ENCODE data around the gene PPM1H. TPM values are rescaled to one million over a fixed set of nuclear protein-coding genes. Genes with fewer than 3 reads are reported as not detected.

Gene PPM1H
- total RNA-seq, 2 experiments from 2014 or later: not detected

DNA sequence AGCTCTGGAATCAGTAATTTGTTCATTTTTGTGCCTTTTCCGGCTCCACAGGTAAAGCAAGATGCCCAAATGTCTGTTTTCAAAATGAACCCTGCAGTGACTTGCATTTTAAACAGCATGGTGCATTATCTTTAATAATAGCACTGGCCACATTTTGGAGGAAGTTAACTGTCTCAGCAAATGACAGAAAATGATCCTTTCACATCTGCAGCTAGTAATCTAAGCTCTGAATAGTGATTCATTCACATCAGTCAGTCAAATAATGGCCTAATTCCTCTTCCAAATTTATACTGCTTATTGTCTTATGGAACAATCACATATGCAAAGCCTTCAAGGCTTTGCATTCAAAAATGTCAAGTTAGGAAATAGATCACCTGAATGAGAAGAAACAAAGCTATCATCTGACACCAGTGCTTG lies 75.6 kb downstream of the PPM1H start:
- intact Hi-C loops (cut with micrococcal nuclease): no loop called here
- Mint-ChIP-seq H3K4me3 (no peak overlapping the region), H3K4me1 (ENCODE audit: low read depth) (no peaks in the 10 kb centered on the region), H3K36me3 (ENCODE audit: low read depth) (no peaks in the 10 kb centered on the region), H3K9me3 (no peaks in the 10 kb centered on the region), H3K27me3 (ENCODE audit: low read depth) (peaks cover 5% of the 10 kb centered on the region), H3K27ac (no peak overlapping the region)
- DNase-seq: no peak
- CTCF ChIA-PET: no interaction called here

DNA sequence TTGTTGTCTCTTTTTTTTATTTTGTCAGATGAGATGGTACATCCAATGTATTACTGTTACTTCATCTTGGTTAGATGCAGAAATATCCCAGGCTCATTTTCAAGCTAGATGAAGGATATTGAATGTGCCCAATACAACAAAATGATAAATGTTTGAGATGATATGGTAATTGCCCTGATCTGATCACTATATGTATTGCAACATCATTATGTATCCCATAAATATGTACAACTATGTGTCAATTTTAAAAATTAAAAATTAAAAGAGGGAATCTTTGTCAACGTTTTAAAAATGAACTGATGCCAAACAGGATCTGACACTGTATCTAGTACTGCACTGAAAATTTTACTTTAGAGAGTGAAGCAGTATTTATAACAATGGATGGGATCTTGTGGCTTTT lies 78.5 kb downstream of the PPM1H start:
- Mint-ChIP-seq H3K9me3 (no peaks in the 10 kb centered on the region), H3K27me3 (ENCODE audit: low read depth) (peaks cover 5% of the 10 kb centered on the region), H3K4me3 (no peak overlapping the region), H3K4me1 (ENCODE audit: low read depth) (no peaks in the 10 kb centered on the region), H3K27ac (no peak overlapping the region), H3K36me3 (ENCODE audit: low read depth) (no peaks in the 10 kb centered on the region)
- DNase-seq: no peak
- intact Hi-C loops (cut with micrococcal nuclease): no loop called here
- CTCF ChIA-PET: no interaction called here

DNA sequence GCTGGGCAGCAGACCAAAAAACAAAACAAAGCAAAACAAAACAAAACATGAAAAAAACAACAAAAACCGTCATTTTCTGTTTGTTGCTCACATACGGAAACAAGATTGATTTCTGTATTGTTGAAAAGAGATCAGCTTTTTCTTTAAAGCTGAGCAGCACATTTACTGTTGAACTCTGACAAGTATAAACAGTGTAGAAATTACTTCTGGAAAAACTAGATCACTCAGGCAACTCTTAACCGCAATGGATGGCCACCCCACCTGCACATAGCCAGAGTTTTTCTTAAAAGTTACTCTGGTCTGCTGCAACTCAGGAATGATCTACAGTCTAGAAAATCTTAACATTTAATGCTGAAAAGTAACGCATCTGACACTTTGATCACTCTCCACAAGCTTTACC lies 80.9 kb downstream of the PPM1H start:
- CTCF ChIA-PET: interaction anchor here (0.7 kb wide), 1 partner anchor 418 kb away, joined by 4 read pairs; no protein-coding TSS in a partner anchor
- H3K27ac Mint-ChIP-seq: no peak overlapping the region
- H3K4me3 Mint-ChIP-seq: no peak overlapping the region
- H3K36me3 Mint-ChIP-seq (ENCODE audit: low read depth): no peaks in the 10 kb centered on the region
- peaks cover 2% of the 10 kb centered on the region for H3K27me3 Mint-ChIP-seq (ENCODE audit: low read depth)
- no peaks in the 10 kb centered on the region for H3K9me3 Mint-ChIP-seq
- DNase-seq: no peak
- H3K4me1 Mint-ChIP-seq (ENCODE audit: low read depth): no peaks in the 10 kb centered on the region
- intact Hi-C loops (cut with micrococcal nuclease): no loop called here

DNA sequence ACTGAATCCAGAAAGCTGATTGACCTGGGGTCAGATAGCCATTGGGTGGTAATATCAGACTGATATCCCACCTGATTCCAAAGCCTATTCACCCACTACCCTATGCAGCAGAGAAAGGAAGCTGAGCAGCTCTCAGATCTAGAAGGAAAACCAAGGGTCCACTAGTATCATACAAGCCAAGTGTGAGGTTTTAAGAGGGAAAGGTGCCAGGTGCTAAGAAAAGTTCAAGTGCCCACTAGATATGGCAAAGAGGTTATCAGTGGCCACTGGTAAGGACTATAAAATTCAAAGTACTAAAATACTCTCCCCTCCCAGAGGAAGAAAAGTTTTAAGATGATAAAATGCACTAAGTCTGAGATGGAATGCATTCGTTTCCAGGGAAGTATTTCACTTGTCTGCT lies 85.6 kb downstream of the PPM1H start:
- H3K9me3 Mint-ChIP-seq: no peaks in the 10 kb centered on the region
- no peaks in the 10 kb centered on the region for H3K36me3 Mint-ChIP-seq (ENCODE audit: low read depth)
- H3K4me3 Mint-ChIP-seq: no peak overlapping the region
- no peak for DNase-seq
- H3K27ac Mint-ChIP-seq: no peak overlapping the region
- no peaks in the 10 kb centered on the region for H3K4me1 Mint-ChIP-seq (ENCODE audit: low read depth)
- intact Hi-C loops (cut with micrococcal nuclease): no loop called here
- CTCF ChIA-PET: no interaction called here
- H3K27me3 Mint-ChIP-seq (ENCODE audit: low read depth): peaks cover 11% of the 10 kb centered on the region

DNA sequence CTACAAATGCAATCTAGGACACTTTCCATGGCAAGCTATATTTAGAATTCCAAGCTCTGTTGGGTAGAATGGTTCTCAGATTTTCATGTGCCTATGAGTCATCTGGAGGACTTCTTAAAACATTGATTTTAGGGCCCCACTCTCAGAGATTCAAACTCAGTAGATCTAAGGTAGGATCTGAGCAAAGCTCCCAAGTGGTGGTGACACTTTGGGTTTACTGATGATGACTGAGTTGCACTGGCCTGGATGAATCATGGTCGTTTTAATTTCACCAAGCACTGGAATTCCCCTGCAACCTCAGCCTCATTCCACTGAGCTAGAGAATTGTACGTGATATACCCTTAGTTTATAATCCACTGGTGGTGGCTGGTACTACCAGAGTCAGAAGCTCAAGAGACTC lies 86.5 kb downstream of the PPM1H start:
- Mint-ChIP-seq H3K4me1 (ENCODE audit: low read depth) (no peaks in the 10 kb centered on the region), H3K4me3 (no peak overlapping the region), H3K27ac (no peak overlapping the region), H3K27me3 (ENCODE audit: low read depth) (peaks cover 11% of the 10 kb centered on the region), H3K9me3 (no peaks in the 10 kb centered on the region), H3K36me3 (ENCODE audit: low read depth) (no peaks in the 10 kb centered on the region)
- CTCF ChIA-PET: interaction anchor here (0.6 to 0.7 kb wide), 2 partner anchors 85 to 208 kb away, joined by 3 to 4 read pairs; no protein-coding TSS in a partner anchor
- DNase-seq: peak; percentile 30
- intact Hi-C loops (cut with micrococcal nuclease): no loop called here

DNA sequence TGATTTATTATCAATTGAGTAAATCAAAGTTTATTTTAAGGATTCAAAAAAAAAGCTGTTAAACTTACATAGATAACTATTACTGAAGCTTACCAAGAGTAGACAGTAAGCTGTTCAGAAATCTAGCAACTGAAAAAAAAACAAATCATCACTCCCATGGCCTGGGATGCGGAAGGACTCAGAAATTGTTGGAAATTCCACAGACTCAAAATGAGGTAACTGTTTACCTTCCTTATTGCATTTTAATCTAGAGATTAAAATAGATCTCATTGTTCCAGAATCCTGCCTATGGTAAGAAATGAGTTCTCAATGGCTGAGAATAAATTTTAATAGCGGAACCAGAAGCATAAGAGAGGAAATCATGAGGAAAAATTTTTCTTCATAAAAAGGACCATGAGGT lies 87.2 kb downstream of the PPM1H start:
- Mint-ChIP-seq H3K27me3 (ENCODE audit: low read depth) (peaks cover 11% of the 10 kb centered on the region), H3K9me3 (no peaks in the 10 kb centered on the region), H3K36me3 (ENCODE audit: low read depth) (no peaks in the 10 kb centered on the region), H3K27ac (no peak overlapping the region), H3K4me3 (no peak overlapping the region), H3K4me1 (ENCODE audit: low read depth) (no peaks in the 10 kb centered on the region)
- intact Hi-C loops (cut with micrococcal nuclease): no loop called here
- no peak for DNase-seq
- CTCF ChIA-PET: interaction anchor here (0.7 kb wide), 1 partner anchor 86 kb away, joined by 4 read pairs; no protein-coding TSS in a partner anchor

DNA sequence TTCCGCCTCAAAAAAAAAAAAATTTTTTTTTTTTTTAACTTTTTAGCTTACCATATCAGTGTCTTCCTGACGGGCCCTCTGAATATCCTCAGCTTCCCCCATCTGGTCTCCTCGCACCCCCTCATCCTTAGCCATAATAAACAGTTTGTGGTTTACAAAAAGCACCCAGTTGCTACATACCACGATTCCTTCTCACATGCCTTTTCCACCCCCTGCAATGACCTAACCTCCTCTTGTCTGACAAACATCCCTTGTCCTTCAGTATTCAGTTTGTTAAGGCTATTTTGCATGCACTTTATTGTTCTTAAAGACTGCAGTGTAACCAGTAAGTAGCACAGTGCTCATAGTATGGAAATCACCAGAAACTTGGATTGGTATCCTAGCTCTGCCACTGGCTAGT lies 88.5 kb downstream of the PPM1H start:
- no peaks in the 10 kb centered on the region for H3K4me1 Mint-ChIP-seq (ENCODE audit: low read depth)
- intact Hi-C loops (cut with micrococcal nuclease): no loop called here
- DNase-seq: no peak
- H3K4me3 Mint-ChIP-seq: no peak overlapping the region
- H3K27ac Mint-ChIP-seq: no peak overlapping the region
- H3K36me3 Mint-ChIP-seq (ENCODE audit: low read depth): no peaks in the 10 kb centered on the region
- CTCF ChIA-PET: no interaction called here
- peaks cover 11% of the 10 kb centered on the region for H3K27me3 Mint-ChIP-seq (ENCODE audit: low read depth)
- no peaks in the 10 kb centered on the region for H3K9me3 Mint-ChIP-seq

DNA sequence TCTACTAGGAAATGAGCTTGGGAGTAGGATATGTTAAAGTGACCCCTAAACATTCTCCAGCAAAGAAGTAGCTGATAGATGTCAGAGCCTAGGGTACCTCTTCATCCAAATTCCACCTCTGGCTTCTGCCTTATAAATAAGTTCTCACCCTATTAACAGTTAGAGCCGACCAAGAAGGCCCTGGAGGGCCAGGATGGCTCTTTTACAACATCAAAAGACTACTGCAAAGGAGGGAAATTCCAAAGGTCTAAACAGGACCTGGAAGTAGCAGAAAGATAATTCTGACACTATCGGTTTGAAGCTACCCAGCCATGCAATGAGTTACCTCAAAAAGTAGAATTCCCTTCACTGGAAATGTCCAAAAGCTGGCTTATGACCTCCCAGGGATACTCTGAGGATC lies 90.0 kb downstream of the PPM1H start:
- Mint-ChIP-seq H3K4me3 (no peak overlapping the region), H3K27me3 (ENCODE audit: low read depth) (peaks cover 14% of the 10 kb centered on the region), H3K4me1 (ENCODE audit: low read depth) (no peaks in the 10 kb centered on the region), H3K36me3 (ENCODE audit: low read depth) (no peaks in the 10 kb centered on the region), H3K27ac (no peak overlapping the region), H3K9me3 (no peaks in the 10 kb centered on the region)
- CTCF ChIA-PET: no interaction called here
- DNase-seq: no peak
- intact Hi-C loops (cut with micrococcal nuclease): no loop called here

DNA sequence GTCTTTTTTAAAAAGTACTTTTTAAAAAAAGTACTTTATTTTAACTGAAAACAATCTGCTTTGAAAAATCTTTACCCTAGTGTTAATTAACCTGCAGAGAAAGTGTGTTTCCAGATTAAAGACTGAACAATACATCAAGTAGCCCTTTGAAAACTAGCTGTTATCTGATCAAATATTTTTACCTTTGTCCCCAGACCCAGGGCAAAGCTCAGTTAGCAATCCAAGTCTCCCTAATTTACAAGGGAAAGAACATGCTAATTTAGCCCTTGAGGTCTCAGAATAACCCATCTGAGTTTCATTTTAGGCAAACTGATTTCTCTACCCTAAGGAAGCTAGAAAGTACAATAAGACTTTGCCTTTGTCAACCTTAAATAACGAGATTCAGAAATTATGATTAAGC lies 91.2 kb downstream of the PPM1H start:
- Mint-ChIP-seq H3K9me3 (no peaks in the 10 kb centered on the region), H3K27me3 (ENCODE audit: low read depth) (peaks cover 13% of the 10 kb centered on the region), H3K36me3 (ENCODE audit: low read depth) (no peaks in the 10 kb centered on the region), H3K27ac (no peak overlapping the region), H3K4me3 (no peak overlapping the region), H3K4me1 (ENCODE audit: low read depth) (no peaks in the 10 kb centered on the region)
- no peak for DNase-seq
- intact Hi-C loops (cut with micrococcal nuclease): no loop called here
- CTCF ChIA-PET: no interaction called here

DNA sequence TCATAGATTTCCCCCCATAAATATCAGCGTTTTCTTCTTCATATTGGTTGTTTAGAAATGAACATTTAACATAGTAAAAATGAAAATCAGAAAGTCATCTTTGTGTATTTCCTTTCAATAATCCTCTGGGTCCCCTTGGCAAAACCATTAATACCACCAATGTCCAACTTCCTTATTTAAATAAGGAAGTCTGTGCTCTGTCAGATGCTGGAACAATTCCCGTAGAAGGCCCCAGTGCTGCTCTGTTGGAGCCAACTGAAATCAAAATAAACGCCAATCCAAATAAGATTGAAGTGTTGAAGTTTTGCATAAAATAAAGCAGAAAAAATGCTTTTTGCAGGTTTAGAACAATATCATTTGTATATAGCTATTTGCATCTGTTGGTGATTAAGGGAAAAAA lies 93.1 kb downstream of the PPM1H start:
- Mint-ChIP-seq H3K27me3 (ENCODE audit: low read depth) (peaks cover 14% of the 10 kb centered on the region), H3K4me3 (no peak overlapping the region), H3K27ac (no peak overlapping the region), H3K36me3 (ENCODE audit: low read depth) (no peaks in the 10 kb centered on the region), H3K4me1 (ENCODE audit: low read depth) (no peaks in the 10 kb centered on the region), H3K9me3 (no peaks in the 10 kb centered on the region)
- DNase-seq: no peak
- intact Hi-C loops (cut with micrococcal nuclease): no loop called here
- CTCF ChIA-PET: interaction anchor here (1.0 kb wide), 1 partner anchor 17 kb away, joined by 3 read pairs; no protein-coding TSS in a partner anchor

DNA sequence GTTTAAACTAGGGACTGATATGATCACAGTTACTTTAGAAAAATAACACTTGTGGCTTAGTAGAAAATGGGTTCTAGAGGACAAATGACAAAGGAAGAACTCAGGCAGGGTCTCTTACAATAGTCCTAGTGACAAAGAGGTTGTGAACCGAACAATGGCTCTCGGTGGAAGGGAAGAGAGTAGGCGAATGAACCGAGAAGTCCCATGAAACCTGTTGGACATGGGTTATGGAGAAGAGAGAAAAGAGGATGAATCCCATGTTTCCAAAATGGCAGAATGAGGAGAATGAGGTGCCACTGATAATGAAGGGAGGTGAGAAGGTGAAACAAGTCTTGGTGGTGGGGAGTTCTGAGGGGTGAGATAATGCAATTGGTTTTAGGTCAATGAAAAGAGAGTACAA lies 94.1 kb downstream of the PPM1H start:
- H3K4me1 Mint-ChIP-seq (ENCODE audit: low read depth): no peaks in the 10 kb centered on the region
- no peak overlapping the region for H3K27ac Mint-ChIP-seq
- DNase-seq: no peak
- no peaks in the 10 kb centered on the region for H3K9me3 Mint-ChIP-seq
- H3K36me3 Mint-ChIP-seq (ENCODE audit: low read depth): no peaks in the 10 kb centered on the region
- CTCF ChIA-PET: no interaction called here
- no peak overlapping the region for H3K4me3 Mint-ChIP-seq
- H3K27me3 Mint-ChIP-seq (ENCODE audit: low read depth): peaks cover 9% of the 10 kb centered on the region
- intact Hi-C loops (cut with micrococcal nuclease): no loop called here

DNA sequence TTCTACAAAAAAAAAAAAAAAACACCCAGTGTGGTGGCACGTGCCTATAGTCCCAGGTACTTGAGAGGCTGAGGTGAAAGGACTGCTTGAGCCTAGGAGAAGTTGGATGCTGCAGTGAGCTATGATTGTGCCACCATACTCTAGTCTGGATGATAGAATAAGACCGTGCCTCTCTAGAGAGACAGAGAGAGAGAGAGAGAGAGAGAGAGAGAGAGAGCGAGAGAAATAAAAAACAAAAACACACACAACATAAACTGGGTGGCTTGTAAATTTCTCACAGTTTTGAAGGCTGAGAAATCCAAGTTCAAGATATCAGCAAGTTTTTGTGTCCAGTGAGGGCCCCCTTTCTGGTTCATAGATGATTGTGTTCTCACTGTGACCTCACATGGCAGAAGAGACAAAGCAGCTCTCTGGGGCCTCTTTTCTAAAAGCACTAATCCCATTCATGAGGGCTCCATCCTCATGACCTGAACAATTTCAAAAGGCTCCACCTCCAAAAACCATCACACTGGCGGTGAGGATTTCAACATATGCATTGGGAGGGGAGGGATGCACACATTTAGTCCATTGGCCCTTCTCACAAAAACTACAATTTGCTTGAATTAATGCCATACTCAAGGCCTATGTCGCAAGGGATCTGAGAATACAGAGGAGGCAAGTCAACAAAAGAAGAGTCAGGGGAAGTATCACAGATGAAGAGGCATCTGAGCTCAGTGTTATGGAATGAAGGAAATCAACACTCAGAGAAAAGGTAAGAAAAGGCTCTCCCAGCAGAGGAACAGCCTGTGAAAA lies 94.9 kb downstream of the PPM1H start:
- Mint-ChIP-seq H3K27ac (no peak overlapping the region), H3K36me3 (ENCODE audit: low read depth) (no peaks in the 10 kb centered on the region), H3K4me3 (no peak overlapping the region), H3K27me3 (ENCODE audit: low read depth) (peaks cover 7% of the 10 kb centered on the region), H3K4me1 (ENCODE audit: low read depth) (no peaks in the 10 kb centered on the region), H3K9me3 (no peaks in the 10 kb centered on the region)
- DNase-seq: no peak
- intact Hi-C loops (cut with micrococcal nuclease): no loop called here
- CTCF ChIA-PET: no interaction called here

DNA sequence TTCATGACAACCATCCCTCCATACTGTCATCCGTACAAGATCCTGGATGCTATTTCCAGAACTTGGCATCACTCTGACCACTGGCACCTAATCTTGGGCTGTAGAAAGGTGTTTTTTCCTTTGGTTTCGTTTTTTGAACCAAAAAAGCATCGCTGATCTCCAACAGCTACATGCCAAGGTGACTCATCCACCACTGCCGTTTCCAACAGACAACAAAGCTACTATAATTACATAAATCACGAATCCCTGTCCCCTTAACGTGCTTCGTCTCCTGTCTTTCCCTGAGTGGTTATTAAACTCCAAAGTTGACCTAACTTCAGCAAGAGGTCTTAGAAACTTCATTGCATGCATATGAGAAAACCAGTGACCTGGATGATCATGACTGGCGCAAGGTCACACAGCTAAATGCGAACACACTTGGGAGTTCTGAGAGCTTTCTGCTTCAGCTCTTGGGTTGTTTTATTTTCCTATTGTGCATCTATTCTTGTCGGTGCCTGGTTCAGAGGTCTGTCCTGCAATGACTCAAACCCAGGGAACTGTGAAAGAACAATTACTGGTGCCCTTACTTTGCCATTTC lies 99.9 kb downstream of the PPM1H start:
- CTCF ChIA-PET: interaction anchor here (1.7 kb wide), 1 partner anchor 22 kb away, joined by 6 read pairs; no protein-coding TSS in a partner anchor
- no peaks in the 10 kb centered on the region for H3K4me1 Mint-ChIP-seq (ENCODE audit: low read depth)
- no peaks in the 10 kb centered on the region for H3K9me3 Mint-ChIP-seq
- peaks cover 9% of the 10 kb centered on the region for H3K27me3 Mint-ChIP-seq (ENCODE audit: low read depth)
- intact Hi-C loops (cut with micrococcal nuclease): no loop called here
- H3K27ac Mint-ChIP-seq: no peak overlapping the region
- no peak overlapping the region for H3K4me3 Mint-ChIP-seq
- H3K36me3 Mint-ChIP-seq (ENCODE audit: low read depth): no peaks in the 10 kb centered on the region
- DNase-seq: no peak
